Mesenchymal stem cell (in vitro differentiated cells and primary cell): ENCODE data around the gene RNH1.

Experiments used
- DNase-seq: peaks from one replicate; pipeline ENCODE4 v3.0.0-alpha.2; 2013
- H2AFZ ChIP-seq: one replicate; pipeline ENCODE4 v1.6.1; 2013; ENCODE audit warnings: low read depth, mild to moderate bottlenecking, control low read depth, inconsistent platforms, low read length, moderate library complexity
- H2AK5ac ChIP-seq: 2 replicates; pipeline ENCODE4 v1.6.1; 2013; ENCODE audit warnings: low read length, moderate library complexity, mild to moderate bottlenecking, inconsistent platforms; ENCODE audit not compliant: severe bottlenecking
- H2BK120ac ChIP-seq: one replicate; pipeline ENCODE4 v1.6.1; 2013; ENCODE audit warnings: low read depth, mild to moderate bottlenecking, inconsistent platforms, low read length, moderate library complexity
- H2BK12ac ChIP-seq, 2 experiments: one replicate each; pipeline ENCODE4 v1.6.1; 2013; ENCODE audit warnings: inconsistent platforms in 2 of 2, low read length in 2 of 2, mild to moderate bottlenecking in 2 of 2, moderate library complexity in 2 of 2, control low read depth in 1 of 2
- H2BK15ac ChIP-seq: one replicate; pipeline ENCODE4 v1.6.1; 2013; ENCODE audit warnings: mild to moderate bottlenecking, low read depth, inconsistent platforms; ENCODE audit not compliant: poor library complexity, severe bottlenecking
- H2BK5ac ChIP-seq: 2 replicates; pipeline ENCODE4 v1.6.1; 2013; ENCODE audit warnings: low read depth, mild to moderate bottlenecking, low read length, control low read depth, inconsistent platforms; ENCODE audit not compliant: poor library complexity, severe bottlenecking
- H3K14ac ChIP-seq, 2 experiments: one replicate each; pipeline ENCODE4 v1.6.1; 2013; ENCODE audit warnings: inconsistent platforms in 2 of 2, low read length in 2 of 2, control low read depth in 1 of 2, mild to moderate bottlenecking in 1 of 2, moderate library complexity in 1 of 2
- H3K18ac ChIP-seq, 2 experiments: one replicate each; pipeline ENCODE4 v1.6.1; 2013; ENCODE audit warnings: inconsistent platforms in 2 of 2, low read length in 2 of 2, control low read depth in 1 of 2, low read depth in 1 of 2, mild to moderate bottlenecking in 1 of 2
- H3K23ac ChIP-seq, 2 experiments: one replicate each; pipeline ENCODE4 v1.6.1; 2013; ENCODE audit warnings: inconsistent platforms in 2 of 2, low read length in 2 of 2, mild to moderate bottlenecking in 2 of 2, moderate library complexity in 2 of 2, control low read depth in 1 of 2
- H3K27ac ChIP-seq: 2 replicates; pipeline ENCODE4 v1.5.1; 2013; ENCODE audit warnings: mild to moderate bottlenecking, moderate library complexity, low read length, control low read depth, inconsistent platforms; ENCODE audit not compliant: poor library complexity, severe bottlenecking
- H3K27me3 ChIP-seq, 2 experiments: 2 replicates each; pipeline versions ENCODE4 v1.6.1 to v1.7.0; 2013; ENCODE audit warnings: low read length in 2 of 2, mild to moderate bottlenecking in 2 of 2, moderate library complexity in 2 of 2, control low read depth in 1 of 2, inconsistent platforms in 1 of 2; ENCODE audit not compliant: control insufficient read depth in 1 of 2, insufficient read depth in 1 of 2
- H3K36me3 ChIP-seq, 2 experiments: 2 replicates each; pipeline versions ENCODE4 v1.6.1 to v1.7.0; 2013; ENCODE audit warnings: low read length in 2 of 2, control low read depth in 1 of 2, inconsistent platforms in 1 of 2, low read depth in 1 of 2, mild to moderate bottlenecking in 1 of 2; ENCODE audit not compliant: insufficient read depth in 2 of 2, control insufficient read depth in 1 of 2
- H3K4ac ChIP-seq, 2 experiments: one replicate each; pipeline ENCODE4 v1.6.1; 2013; ENCODE audit warnings: inconsistent platforms in 2 of 2, low read length in 2 of 2, mild to moderate bottlenecking in 2 of 2, moderate library complexity in 2 of 2, control low read depth in 1 of 2, low read depth in 1 of 2
- H3K4me1 ChIP-seq: 2 replicates; pipeline ENCODE4 v1.6.1; 2013; ENCODE audit warnings: low read depth, low read length, control low read depth; ENCODE audit not compliant: control insufficient read depth, insufficient read depth
- H3K4me2 ChIP-seq: 2 replicates; pipeline ENCODE4 v1.6.1; 2013; ENCODE audit warnings: low read length, mild to moderate bottlenecking, inconsistent platforms; ENCODE audit not compliant: poor library complexity, severe bottlenecking
- H3K4me3 ChIP-seq, 2 experiments: 2 replicates each; pipeline versions ENCODE4 v1.5.1 to v1.7.0; 2013; ENCODE audit warnings: low read length in 2 of 2, mild to moderate bottlenecking in 2 of 2, control low read depth in 1 of 2, low read depth in 1 of 2; ENCODE audit not compliant: insufficient read depth in 1 of 2
- H3K79me1 ChIP-seq: replicated peaks from 2 replicates; pipeline ENCODE4 v1.6.1; 2013; ENCODE audit warnings: mild to moderate bottlenecking, control low read depth, low read length, inconsistent platforms; ENCODE audit not compliant: poor library complexity, severe bottlenecking
- H3K9ac ChIP-seq: 2 replicates; pipeline ENCODE4 v1.7.0; 2013; ENCODE audit warnings: mild to moderate bottlenecking, low read length, moderate library complexity
- H3K9me3 ChIP-seq: 2 replicates; pipeline ENCODE4 v1.7.0; 2013; ENCODE audit warnings: mild to moderate bottlenecking, low read length; ENCODE audit not compliant: control insufficient read depth
- H4K8ac ChIP-seq: one replicate; pipeline ENCODE4 v1.6.1; 2013; ENCODE audit warnings: inconsistent platforms, mild to moderate bottlenecking, low read length, moderate library complexity
- H4K91ac ChIP-seq: one replicate; pipeline ENCODE4 v1.6.1; 2013; ENCODE audit warnings: mild to moderate bottlenecking, low read length, inconsistent platforms
- WGBS: methylation state at CpG from one replicate; pipeline ENCODE4 v1.1.7; 2013; ENCODE audit warnings: mixed read lengths; 5-methylcytosine and 5-hydroxymethylcytosine counted together

Gene RNH1

GRCh38 chr11:452203-452744 lies 54.8 kb downstream of the RNH1 start:
- Histone ChIP-seq H3K23ac (no peak overlapping the region), H3K4ac (no peak overlapping the region), H3K27me3 (no peaks in the 10 kb centered on the region), H2BK5ac (no peak overlapping the region), H3K14ac (no peak overlapping the region), H3K9me3 (no peaks in the 10 kb centered on the region), H3K18ac (no peak overlapping the region), H3K36me3 (peaks cover 18 to 45% of the 10 kb centered on the region in 2 experiments), H3K4me3 (no peak overlapping the region), H4K8ac (no peak overlapping the region), H3K4me2 (no peak overlapping the region), H2AFZ (no peak overlapping the region), H4K91ac (no peak overlapping the region), H2BK12ac (no peak overlapping the region), H2BK15ac (no peak overlapping the region), H3K9ac (no peak overlapping the region), H2AK5ac (no peak overlapping the region), H3K79me1 (peaks cover 38% of the 10 kb centered on the region), H3K4me1 (peaks cover 43% of the 10 kb centered on the region), H3K27ac (no peak overlapping the region), H2BK120ac (no peak overlapping the region)
- DNase-seq, result no peak
- 96% methylated on average over 12 of the region's 12 CpGs for WGBS

DNA sequence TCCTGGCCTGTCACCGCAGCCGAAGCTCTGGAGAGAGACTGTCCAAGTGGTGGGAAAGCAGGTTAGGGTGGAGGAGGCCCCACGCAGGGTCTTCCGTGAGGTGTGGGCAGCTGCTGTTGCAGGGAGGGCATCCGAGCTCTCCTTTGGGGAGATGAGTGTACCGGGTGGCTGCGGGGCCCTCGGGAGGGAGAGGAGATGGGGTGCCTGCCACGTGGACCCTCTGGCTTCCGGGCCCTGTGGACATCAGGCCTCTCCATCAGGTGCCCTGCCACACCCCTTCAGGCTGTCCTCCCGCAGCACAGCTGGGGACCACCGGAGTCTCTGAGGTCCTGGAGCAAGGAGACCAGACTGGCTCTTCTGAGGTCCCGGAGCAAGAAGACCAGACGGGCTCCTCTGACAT lies 55.3 kb downstream of the RNH1 start:
- Histone ChIP-seq H4K91ac (peak overlapping the region; percentile 25), H3K23ac (no peak overlapping the region), H3K9ac (peak overlapping the region; percentile 90), H3K4me3 (peak overlapping the region; percentile 93 to 97), H2BK15ac (no peak overlapping the region), H3K27ac (no peak overlapping the region), H3K14ac (no peak overlapping the region), H3K4me2 (peak overlapping the region; percentile 78), H2AFZ (no peak overlapping the region), H3K79me1 (peaks cover 36% of the 10 kb centered on the region), H3K36me3 (peaks cover 18 to 41% of the 10 kb centered on the region in 2 experiments), H3K18ac (no peak overlapping the region), H2BK120ac (no peak overlapping the region), H3K9me3 (no peaks in the 10 kb centered on the region), H3K4ac (no peak overlapping the region), H2BK12ac (no peak overlapping the region), H3K27me3 (no peaks in the 10 kb centered on the region), H2AK5ac (no peak overlapping the region), H4K8ac (no peak overlapping the region), H3K4me1 (peaks cover 43% of the 10 kb centered on the region), H2BK5ac (no peak overlapping the region)
- 94% methylated on average over 14 of the region's 14 CpGs for WGBS
- DNase-seq, result no peak

DNA sequence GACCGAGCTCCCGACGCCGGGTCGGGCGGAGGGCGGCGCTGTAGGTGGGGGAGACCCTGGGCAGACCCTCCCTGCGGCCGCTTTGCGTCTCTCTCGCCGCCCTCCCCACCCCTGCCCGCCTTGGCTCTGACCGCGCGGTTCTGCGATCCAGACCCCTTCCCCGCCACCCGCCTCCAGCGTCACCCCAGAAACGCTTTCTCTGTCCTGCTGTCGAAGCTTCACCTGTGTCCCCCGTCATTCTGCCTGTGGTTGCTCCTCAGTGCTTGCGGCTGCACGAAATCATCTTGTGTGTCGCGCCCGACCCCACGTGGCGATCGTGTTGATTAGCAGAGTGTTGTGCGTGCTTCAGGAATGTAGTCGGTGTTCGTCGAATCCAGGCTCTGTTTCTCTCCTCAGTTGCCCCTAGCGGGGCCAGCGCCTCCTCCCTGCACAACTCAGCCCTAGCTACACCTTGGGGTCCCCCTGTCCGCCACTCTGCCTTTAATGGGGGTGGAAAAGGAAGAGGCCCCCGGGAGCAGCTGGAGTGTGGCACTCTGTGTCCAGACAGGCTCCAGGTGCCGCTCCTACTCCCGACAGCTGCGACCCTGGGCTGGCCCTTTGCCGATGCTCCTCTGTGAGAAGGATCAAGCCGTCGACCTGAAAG lies 56.1 kb downstream of the RNH1 start:
- H3K9me3 ChIP-seq, result no peaks in the 10 kb centered on the region
- peak overlapping the region; percentile 78 for H3K4me2 ChIP-seq
- H3K36me3 ChIP-seq, result peaks cover 18 to 41% of the 10 kb centered on the region in 2 experiments
- peak overlapping the region; percentile 93 to 97 for H3K4me3 ChIP-seq
- H3K23ac ChIP-seq, result no peak overlapping the region
- H2AK5ac ChIP-seq, result no peak overlapping the region
- peak overlapping the region; percentile 67 to 90 for H3K18ac ChIP-seq
- peak overlapping the region; percentile 52 to 68 for H3K4ac ChIP-seq
- H3K27ac ChIP-seq, result no peak overlapping the region
- peak overlapping the region; percentile 95 for H2BK15ac ChIP-seq
- peak overlapping the region; percentile 61 for H2AFZ ChIP-seq
- H3K14ac ChIP-seq, result peak overlapping the region in 1 of 2 experiments; percentile 88
- no peak overlapping the region for H2BK5ac ChIP-seq
- peak overlapping the region; percentile 42 for H4K8ac ChIP-seq
- H3K4me1 ChIP-seq, result peaks cover 40% of the 10 kb centered on the region
- peak; percentile 77 for DNase-seq
- 8% methylated on average over 39 of the region's 46 CpGs for WGBS
- peaks cover 32% of the 10 kb centered on the region for H3K79me1 ChIP-seq
- H2BK120ac ChIP-seq, result peak overlapping the region; percentile 78
- H4K91ac ChIP-seq, result no peak overlapping the region
- peak overlapping the region; percentile 90 for H3K9ac ChIP-seq
- H2BK12ac ChIP-seq, result peak overlapping the region in 1 of 2 experiments; percentile 45
- no peaks in the 10 kb centered on the region for H3K27me3 ChIP-seq

- H3K9me3 ChIP-seq, result no peaks in the 10 kb centered on the region
- H3K9ac ChIP-seq, result peak within 1 kb of the TSS; percentile 90
- peak within 1 kb of the TSS; percentile 96 for H4K8ac ChIP-seq
- H3K27me3 ChIP-seq, result no peaks in the 10 kb centered on the region
- peak within 1 kb of the TSS; percentile 85 for H3K4me2 ChIP-seq
- H3K18ac ChIP-seq, result peak within 1 kb of the TSS; percentile 88 to 90
- H3K14ac ChIP-seq, result peak within 1 kb of the TSS in 1 of 2 experiments; percentile 90
- H3K23ac ChIP-seq, result no peak within 1 kb of the TSS
- peak within 1 kb of the TSS; percentile 89 for H4K91ac ChIP-seq
- no peak within 1 kb of the TSS for H2AK5ac ChIP-seq
- 3% methylated on average over 76 of the region's 108 CpGs for WGBS
- H3K4me1 ChIP-seq, result peaks cover 33% of the 10 kb centered on the region
- H2BK5ac ChIP-seq, result no peak within 1 kb of the TSS
- peaks cover 18 to 36% of the 10 kb centered on the region in 2 experiments for H3K36me3 ChIP-seq
- H3K79me1 ChIP-seq, result peaks cover 26% of the 10 kb centered on the region
- peak within 1 kb of the TSS; percentile 59 to 90 for H3K4ac ChIP-seq
- peak within 1 kb of the TSS; percentile 93 to 97 for H3K4me3 ChIP-seq
- H2BK120ac ChIP-seq, result peak within 1 kb of the TSS; percentile 78
- H3K27ac ChIP-seq, result peak within 1 kb of the TSS; percentile 67
- H2BK15ac ChIP-seq, result peak within 1 kb of the TSS; percentile 95
- peak within 1 kb of the TSS; percentile 69 for H2AFZ ChIP-seq
- H2BK12ac ChIP-seq, result peak within 1 kb of the TSS; percentile 9 to 67
- peak; percentile 97 for DNase-seq
These were observed 56.9 kb downstream of the RNH1 start, which contains the start of gene PTDSS2 for GRCh38 chr11:449889-450808. Gene PTDSS2, plus strand, starts transcription at chr11:450279. Its CDS starts 177 bp downstream, at chr11:450456.
